Right lobe of liver (tissue), 4 donors: ENCODE data around the gene TACO1.

ENCODE experiments used
- CTCF ChIP-seq, 4 donors: fragments of 200-600 bp in 3 of 4; fragments of 450-650 bp in 1 of 4; IDR thresholded peaks; one replicate each; pipeline versions ENCODE4 v1.5.1 to v1.8.0; 2016 to 2022; ENCODE audit warnings: antibody characterized with exemption in 4 of 4, mild to moderate bottlenecking in 2 of 4
- POLR2A ChIP-seq: fragments of 450-650 bp; IDR thresholded peaks from one replicate; pipeline ENCODE4 v1.6.1; 2017; ENCODE audit warnings: antibody characterized with exemption, mild to moderate bottlenecking
- donor health status: DM: no; HTN: no; CAD: no.
- donor health status: DM: no; HTN: no; CAD: no.
- donor health status: DM: no; HTN: yes; CAD: no.

- TF ChIP-seq POLR2A = no peak
- TF ChIP-seq CTCF (IDR thresholded peaks at IDR 0.05) = no peak
These were observed 30.9 kb downstream of the TACO1 start for GRCh38 chr17:63631626-63632025.
